SK-N-SH treated with all-trans-retinoic acid at 6 μM for 48 hours (cell line): ENCODE measurements around the gene GSG1L.

Source experiments
- ARNTL ChIP-seq: fragments of 450-650 bp; formaldehyde crosslinking; IDR thresholded peaks from 2 replicates; pipeline ENCODE4 v1.5.0; 2020; ENCODE audit warnings: low read depth, mild to moderate bottlenecking, moderate library complexity, borderline replicate concordance
- BACH2 ChIP-seq: fragments of 250-450 bp; sonication (Bioruptor Pico); IDR thresholded peaks from 2 replicates; pipeline ENCODE4 v1.9.0; 2021; ENCODE audit warnings: mild to moderate bottlenecking, borderline replicate concordance
- CSDC2 ChIP-seq: fragments of 250-450 bp; sonication (Bioruptor Pico); IDR thresholded peaks from 2 replicates; pipeline ENCODE4 v1.5.0; 2020; ENCODE audit warnings: mild to moderate bottlenecking, moderate library complexity
- POU6F1 ChIP-seq: fragments of 250-450 bp; sonication (Bioruptor Pico); IDR thresholded peaks from 2 replicates; pipeline ENCODE4 v1.8.0; 2021; ENCODE audit warnings: low read depth, mild to moderate bottlenecking, moderate library complexity, borderline replicate concordance
- RARB ChIP-seq: fragments of 250-450 bp; sonication (Bioruptor Pico); IDR thresholded peaks from 2 replicates; pipeline ENCODE4 v1.8.0; 2021; ENCODE audit warnings: mild to moderate bottlenecking, moderate library complexity
- TOX ChIP-seq: fragments of 250-450 bp; sonication (Bioruptor Pico); IDR thresholded peaks from 2 replicates; pipeline ENCODE4 v1.8.0; 2021; ENCODE audit warnings: mild to moderate bottlenecking, moderate library complexity, borderline replicate concordance
- ZC3H10 ChIP-seq: fragments of 250-450 bp; sonication (Bioruptor Pico); IDR thresholded peaks from 2 replicates; pipeline ENCODE4 v1.5.1; 2021; ENCODE audit warnings: mild to moderate bottlenecking, moderate library complexity
- ZFP30 ChIP-seq: fragments of 450-650 bp; formaldehyde crosslinking; IDR thresholded peaks from 2 replicates; pipeline ENCODE4 v1.5.0; 2022; ENCODE audit warnings: mild to moderate bottlenecking, moderate library complexity
- ZNF565 ChIP-seq: fragments of 450-650 bp; formaldehyde crosslinking; conservative IDR thresholded peaks from 2 replicates; pipeline ENCODE4 v1.5.0; 2020; ENCODE audit warnings: low read depth, mild to moderate bottlenecking, moderate library complexity
- ZNF70 ChIP-seq: fragments of 450-650 bp; formaldehyde crosslinking; IDR thresholded peaks from 2 replicates; pipeline ENCODE4 v1.5.0; 2020; ENCODE audit warnings: mild to moderate bottlenecking, moderate library complexity
- ZNF8 ChIP-seq: fragments of 450-650 bp; formaldehyde crosslinking; IDR thresholded peaks from 2 replicates; pipeline ENCODE4 v1.5.0; 2020; ENCODE audit warnings: mild to moderate bottlenecking, moderate library complexity
- TF ChIP-seq, protein P1 (sequence below): fragments of 250-450 bp; sonication (Bioruptor Pico); IDR thresholded peaks from 2 replicates; pipeline ENCODE4 v1.8.0; 2020; ENCODE audit warnings: mild to moderate bottlenecking, moderate library complexity, borderline replicate concordance
- TF ChIP-seq, protein P2 (sequence below): fragments of 250-450 bp; sonication (Bioruptor Pico); IDR thresholded peaks from 2 replicates; pipeline ENCODE4 v1.5.1; 2020; ENCODE audit warnings: low read depth, mild to moderate bottlenecking, moderate library complexity

GRCh38 chr16:27927266-27927901, 136.1 kb downstream of the GSG1L start:
- TF ChIP-seq ZNF70 (CRISPR knock-in tag) = no peak
- TF ChIP-seq, protein P1, sequence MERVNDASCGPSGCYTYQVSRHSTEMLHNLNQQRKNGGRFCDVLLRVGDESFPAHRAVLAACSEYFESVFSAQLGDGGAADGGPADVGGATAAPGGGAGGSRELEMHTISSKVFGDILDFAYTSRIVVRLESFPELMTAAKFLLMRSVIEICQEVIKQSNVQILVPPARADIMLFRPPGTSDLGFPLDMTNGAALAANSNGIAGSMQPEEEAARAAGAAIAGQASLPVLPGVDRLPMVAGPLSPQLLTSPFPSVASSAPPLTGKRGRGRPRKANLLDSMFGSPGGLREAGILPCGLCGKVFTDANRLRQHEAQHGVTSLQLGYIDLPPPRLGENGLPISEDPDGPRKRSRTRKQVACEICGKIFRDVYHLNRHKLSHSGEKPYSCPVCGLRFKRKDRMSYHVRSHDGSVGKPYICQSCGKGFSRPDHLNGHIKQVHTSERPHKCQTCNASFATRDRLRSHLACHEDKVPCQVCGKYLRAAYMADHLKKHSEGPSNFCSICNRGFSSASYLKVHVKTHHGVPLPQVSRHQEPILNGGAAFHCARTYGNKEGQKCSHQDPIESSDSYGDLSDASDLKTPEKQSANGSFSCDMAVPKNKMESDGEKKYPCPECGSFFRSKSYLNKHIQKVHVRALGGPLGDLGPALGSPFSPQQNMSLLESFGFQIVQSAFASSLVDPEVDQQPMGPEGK (CRISPR knock-in tag) = no peak
- TF ChIP-seq RARB (CRISPR knock-in tag) = no peak
- no peak for TF ChIP-seq ZFP30 (CRISPR knock-in tag)
- TF ChIP-seq, protein P2, sequence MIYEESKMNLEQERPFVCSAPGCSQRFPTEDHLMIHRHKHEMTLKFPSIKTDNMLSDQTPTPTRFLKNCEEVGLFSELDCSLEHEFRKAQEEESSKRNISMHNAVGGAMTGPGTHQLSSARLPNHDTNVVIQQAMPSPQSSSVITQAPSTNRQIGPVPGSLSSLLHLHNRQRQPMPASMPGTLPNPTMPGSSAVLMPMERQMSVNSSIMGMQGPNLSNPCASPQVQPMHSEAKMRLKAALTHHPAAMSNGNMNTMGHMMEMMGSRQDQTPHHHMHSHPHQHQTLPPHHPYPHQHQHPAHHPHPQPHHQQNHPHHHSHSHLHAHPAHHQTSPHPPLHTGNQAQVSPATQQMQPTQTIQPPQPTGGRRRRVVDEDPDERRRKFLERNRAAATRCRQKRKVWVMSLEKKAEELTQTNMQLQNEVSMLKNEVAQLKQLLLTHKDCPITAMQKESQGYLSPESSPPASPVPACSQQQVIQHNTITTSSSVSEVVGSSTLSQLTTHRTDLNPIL (CRISPR knock-in tag) = no peak
- TF ChIP-seq CSDC2 (CRISPR knock-in tag) = no peak
- no peak for TF ChIP-seq BACH2 (CRISPR knock-in tag)
- TF ChIP-seq ZNF8 (CRISPR knock-in tag) = no peak
- no peak for TF ChIP-seq ARNTL (CRISPR knock-in tag)
- no peak for TF ChIP-seq TOX
- TF ChIP-seq ZNF565 (CRISPR knock-in tag) = no peak
- TF ChIP-seq POU6F1 (CRISPR knock-in tag) = no peak
- TF ChIP-seq ZC3H10 (CRISPR knock-in tag) = no peak
